HG03280 (cell line): ENCODE data around the gene HDAC2.
A peak's percentile ranks its signal among the peaks of the same experiment; 100 is the strongest.
"Not testable (repeated sequence)": the region's sequence is repeated elsewhere in the genome, so short reads cannot be mapped to it uniquely, and the experiment has no call there.

Source experiments
- ATAC-seq: cut with Tn5 transposase; IDR thresholded peaks from one replicate; pipeline ENCODE4 v1.9.1; 2021; ENCODE audit warnings: mild to moderate bottlenecking, moderate library complexity; ENCODE audit not compliant: unreplicated experiment

The HDAC2 gene

GRCh38 chr6:113920663-113921267 lies 50.2 kb downstream of the HDAC2 start:
- peak; percentile 70 for ATAC-seq

- not testable (repeated sequence) for ATAC-seq
These were observed 60.7 kb downstream of the HDAC2 start for GRCh38 chr6:113910285-113910684.

GRCh38 chr6:113909224-113909856 lies 61.6 kb downstream of the HDAC2 start:
- ATAC-seq, result peak; percentile 57

- no peak for ATAC-seq
These were observed 62.1 kb downstream of the HDAC2 start for GRCh38 chr6:113908801-113909200.

GRCh38 chr6:113907102-113907815 lies 63.7 kb downstream of the HDAC2 start:
- no peak for ATAC-seq

GRCh38 chr6:113903666-113904330 lies 67.2 kb downstream of the HDAC2 start:
- ATAC-seq, result no peak

GRCh38 chr6:113901482-113901881 lies 69.5 kb downstream of the HDAC2 start:
- no peak for ATAC-seq

GRCh38 chr6:113894712-113895674 lies 76.0 kb downstream of the HDAC2 start:
- no peak for ATAC-seq

GRCh38 chr6:113893866-113894265 lies 77.1 kb downstream of the HDAC2 start:
- no peak for ATAC-seq

- no peak for ATAC-seq
These were observed 77.5 kb downstream of the HDAC2 start for GRCh38 chr6:113893451-113893850.

- ATAC-seq, result no peak
These were observed 81.9 kb downstream of the HDAC2 start for GRCh38 chr6:113888956-113889630.

- no peak for ATAC-seq
These were observed 82.5 kb downstream of the HDAC2 start for GRCh38 chr6:113888493-113888892.

GRCh38 chr6:113886512-113886911 lies 84.4 kb downstream of the HDAC2 start:
- ATAC-seq, result no peak

- no peak for ATAC-seq
These were observed 86.9 kb downstream of the HDAC2 start for GRCh38 chr6:113884011-113884410.
